WTC11 (cell line): ENCODE measurements around the gene RIN3. TPM values are rescaled to one million over a fixed set of nuclear protein-coding genes. Genes with fewer than 3 reads are reported as not detected.

Experiments used
- ATAC-seq: fragments of 200-7000 bp; cut with Tn5 transposase; 2 replicates; pipeline ENCODE4 v1.10.0; 2021; ENCODE audit warnings: mild to moderate bottlenecking, moderate library complexity
- CTCF ChIA-PET: fragments of 300-600 bp; sonication (Branson Sonifier 250); formaldehyde crosslinking; loops from one replicate; lab custom pipeline; 2021; ENCODE audit warnings: antibody characterized with exemption; lab: Charles Lee
- POLR2A ChIA-PET: fragments of 350-600 bp; sonication (Branson Sonifier 250); formaldehyde crosslinking; loops from one replicate; lab custom pipeline; 2021; ENCODE audit warnings: antibody characterized with exemption; lab: Charles Lee
- DNase-seq: peaks from one replicate; pipeline ENCODE4 v3.0.0; 2021; ENCODE audit warnings: low spot score
- H3K27ac Mint-ChIP-seq: 2 replicates; pipeline ENCODE4 v1.8.0; 2021; ENCODE audit warnings: mixed read lengths
- H3K27me3 Mint-ChIP-seq: 2 replicates; pipeline ENCODE4 v1.8.0; 2021; ENCODE audit warnings: low read depth, mild to moderate bottlenecking, moderate library complexity, mixed read lengths
- H3K36me3 Mint-ChIP-seq: 2 replicates; pipeline ENCODE4 v1.8.0; 2021; ENCODE audit warnings: mixed read lengths
- H3K4me1 Mint-ChIP-seq: 2 replicates; pipeline ENCODE4 v1.8.0; 2022; ENCODE audit warnings: mixed read lengths
- H3K4me3 Mint-ChIP-seq: 2 replicates; pipeline ENCODE4 v1.8.0; 2021; ENCODE audit warnings: mild to moderate bottlenecking, moderate library complexity, mixed read lengths
- H3K9me3 Mint-ChIP-seq: 2 replicates; pipeline ENCODE4 v1.8.0; 2021; ENCODE audit warnings: mixed read lengths
- CBFB ChIP-seq: sonication (generic); formaldehyde crosslinking; IDR thresholded peaks from 2 replicates; pipeline ENCODE4 v1.8.1; 2022; ENCODE audit warnings: mild to moderate bottlenecking, low read depth, missing genetic modification reagents
- E2F1 ChIP-seq: sonication (generic); formaldehyde crosslinking; IDR thresholded peaks from 2 replicates; pipeline ENCODE4 v1.8.0; 2022; ENCODE audit warnings: mild to moderate bottlenecking, missing genetic modification reagents
- E2F5 ChIP-seq: sonication (generic); formaldehyde crosslinking; IDR thresholded peaks from 2 replicates; pipeline ENCODE4 v1.8.1; 2022; ENCODE audit warnings: mild to moderate bottlenecking, moderate library complexity, missing genetic modification reagents
- FOXP4 ChIP-seq: sonication (generic); formaldehyde crosslinking; IDR thresholded peaks from 2 replicates; pipeline ENCODE4 v1.8.0; 2022; ENCODE audit warnings: mild to moderate bottlenecking, missing genetic modification reagents
- HMGA2 ChIP-seq: fragments of 250-450 bp; sonication (Bioruptor Pico); IDR thresholded peaks from 2 replicates; pipeline ENCODE4 v1.4.0; 2021; ENCODE audit warnings: mild to moderate bottlenecking, moderate library complexity
- JAZF1 ChIP-seq: fragments of 250-450 bp; sonication (Bioruptor Pico); IDR thresholded peaks from 2 replicates; pipeline ENCODE4 v1.9.0; 2021; ENCODE audit warnings: moderate library complexity, mild to moderate bottlenecking, inconsistent platforms
- JUN ChIP-seq: sonication (generic); formaldehyde crosslinking; IDR thresholded peaks from 2 replicates; pipeline ENCODE4 v1.8.0; 2023; ENCODE audit warnings: mild to moderate bottlenecking, missing genetic modification reagents
- MAX ChIP-seq: sonication (generic); formaldehyde crosslinking; IDR thresholded peaks from 2 replicates; pipeline ENCODE4 v1.8.0; 2022; ENCODE audit warnings: mild to moderate bottlenecking, missing genetic modification reagents
- MLX ChIP-seq: sonication (generic); formaldehyde crosslinking; IDR thresholded peaks from 2 replicates; pipeline ENCODE4 v1.8.1; 2023; ENCODE audit warnings: mild to moderate bottlenecking, missing genetic modification reagents, moderate library complexity
- PRRX2 ChIP-seq: fragments of 250-450 bp; sonication (Bioruptor Pico); IDR thresholded peaks from 2 replicates; pipeline ENCODE4 v1.8.0; 2021; ENCODE audit warnings: mild to moderate bottlenecking
- ZNF121 ChIP-seq: sonication (generic); formaldehyde crosslinking; IDR thresholded peaks from 2 replicates; pipeline ENCODE4 v1.8.0; 2023; ENCODE audit warnings: missing genetic modification reagents
- ZNF138 ChIP-seq: sonication (generic); formaldehyde crosslinking; conservative IDR thresholded peaks from 2 replicates; pipeline ENCODE4 v1.8.1; 2022; ENCODE audit warnings: mild to moderate bottlenecking, moderate library complexity, missing genetic modification reagents
- ZNF416 ChIP-seq: fragments of 250-450 bp; sonication (Bioruptor Pico); IDR thresholded peaks from 2 replicates; pipeline ENCODE4 v1.9.0; 2021; ENCODE audit warnings: mild to moderate bottlenecking, inconsistent platforms
- ZNF423 ChIP-seq: fragments of 250-450 bp; sonication (Bioruptor Pico); IDR thresholded peaks from 2 replicates; pipeline ENCODE4 v2.1.2; 2022; ENCODE audit warnings: mild to moderate bottlenecking, moderate library complexity
- ZNF512 ChIP-seq: sonication (generic); formaldehyde crosslinking; IDR thresholded peaks from 2 replicates; pipeline ENCODE4 v1.8.1; 2022; ENCODE audit warnings: missing genetic modification reagents, borderline replicate concordance
- ZNF532 ChIP-seq: fragments of 250-450 bp; sonication (Bioruptor Pico); IDR thresholded peaks from 2 replicates; pipeline ENCODE4 v1.9.0; 2021; ENCODE audit warnings: mild to moderate bottlenecking, borderline replicate concordance
- total RNA-seq: library from RNA; stranded (reverse); gene quantifications from 3 replicates; pipeline ENCODE4 v1.2.3, GENCODE V29; 2021

Gene RIN3
- total RNA-seq, 1 experiment from 2014 or later, result 3.3 TPM

- H3K4me3 Mint-ChIP-seq, result no peak overlapping the region
- H3K27ac Mint-ChIP-seq, result no peak overlapping the region
- no peak for TF ChIP-seq MLX (CRISPR knock-in tag)
- TF ChIP-seq CBFB (CRISPR knock-in tag), result no peak
- no peak for TF ChIP-seq ZNF512 (CRISPR knock-in tag)
- no peak for TF ChIP-seq JAZF1 (CRISPR knock-in tag)
- TF ChIP-seq PRRX2 (CRISPR knock-in tag), result no peak
- no peak for TF ChIP-seq ZNF138
- no peak for TF ChIP-seq HMGA2 (CRISPR knock-in tag)
- no peak for TF ChIP-seq ZNF423 (CRISPR knock-in tag)
- no peak for TF ChIP-seq ZNF121 (CRISPR knock-in tag)
- no peak for TF ChIP-seq ZNF416
- no peak for TF ChIP-seq ZNF532 (CRISPR knock-in tag)
- no peak for TF ChIP-seq E2F1
- TF ChIP-seq JUN, result no peak
- no peak for TF ChIP-seq FOXP4 (CRISPR knock-in tag)
- no peak for TF ChIP-seq MAX (CRISPR knock-in tag)
- TF ChIP-seq E2F5, result no peak
- TF ChIP-seq, all 79 proteins: peak for 0
- Mint-ChIP-seq H3K27me3 (no peaks in the 10 kb centered on the region), H3K9me3 (peaks cover 5% of the 10 kb centered on the region), H3K36me3 (peaks cover 5% of the 10 kb centered on the region), H3K4me1 (peaks cover 18% of the 10 kb centered on the region)
- no peak for ATAC-seq
- no peak for DNase-seq
- POLR2A ChIA-PET, result no interaction called here
- CTCF ChIA-PET, result interaction anchor here (1.4 to 1.5 kb wide), 2 partner anchors 20 to 36 kb away, joined by 3 to 4 read pairs; no protein-coding TSS in a partner anchor
These were observed 119.1 kb downstream of the RIN3 start for GRCh38 chr14:92632546-92633273.
